ENCODE data around the gene IQSEC1. TPM values are rescaled to one million over a fixed set of nuclear protein-coding genes. Genes with fewer than 3 reads are reported as not detected.
A peak's percentile ranks its signal among the peaks of the same experiment; 100 is the strongest.

Gene IQSEC1
- total RNA-seq, 2 donors from 2014 or later: 57.5 to 63.9 TPM

DNA sequence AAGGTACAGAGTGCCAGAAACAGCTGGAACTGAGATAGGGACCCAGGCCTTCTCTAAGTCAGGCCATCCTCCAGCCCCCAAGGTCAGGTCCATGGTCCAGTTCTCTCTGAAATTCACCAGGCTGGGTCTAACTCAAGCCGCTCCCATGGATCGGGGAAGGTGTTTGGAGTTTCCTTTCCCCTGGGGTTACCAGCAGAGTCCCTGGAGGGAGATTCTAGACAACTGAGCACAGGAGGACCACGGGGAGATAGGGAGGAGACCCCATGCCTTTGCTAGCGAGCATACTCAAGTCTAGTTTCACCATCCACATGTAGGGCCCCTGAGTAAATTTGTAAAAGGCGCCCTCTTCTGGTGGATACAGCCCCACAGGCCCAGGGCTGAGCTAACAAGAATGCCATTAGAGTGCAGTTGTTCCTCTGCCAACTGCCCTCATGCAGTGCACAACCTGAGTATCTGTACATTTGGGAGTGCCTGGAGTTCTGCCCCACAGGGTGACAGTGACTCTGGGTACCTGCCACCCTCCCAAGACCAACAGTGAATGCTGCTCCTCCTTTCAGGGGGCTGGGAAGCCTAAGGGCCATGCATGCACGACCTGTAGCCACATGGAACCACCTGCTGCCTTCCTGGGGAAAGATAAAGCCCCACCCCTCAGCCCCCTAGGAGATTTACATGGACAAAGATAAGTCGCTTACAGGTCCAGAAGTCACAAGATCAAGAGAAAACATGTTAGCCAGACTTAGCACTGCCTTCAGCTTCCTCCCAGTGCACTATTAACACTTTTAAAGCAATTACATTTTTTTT is 89.0 kb downstream of the IQSEC1 start:
- Histone ChIP-seq H3K9me3 (no peaks in the 10 kb centered on the region), H3K36me3 (no peaks in the 10 kb centered on the region), H3K4me1 (peaks cover 0 to 39% of the 10 kb centered on the region in 2 donors), H3K4me3 (no peak overlapping the region), H3K27me3 (no peaks in the 10 kb centered on the region), H3K27ac (peak overlapping the region; percentile 40 to 72)
- TF ChIP-seq, protein P1, sequence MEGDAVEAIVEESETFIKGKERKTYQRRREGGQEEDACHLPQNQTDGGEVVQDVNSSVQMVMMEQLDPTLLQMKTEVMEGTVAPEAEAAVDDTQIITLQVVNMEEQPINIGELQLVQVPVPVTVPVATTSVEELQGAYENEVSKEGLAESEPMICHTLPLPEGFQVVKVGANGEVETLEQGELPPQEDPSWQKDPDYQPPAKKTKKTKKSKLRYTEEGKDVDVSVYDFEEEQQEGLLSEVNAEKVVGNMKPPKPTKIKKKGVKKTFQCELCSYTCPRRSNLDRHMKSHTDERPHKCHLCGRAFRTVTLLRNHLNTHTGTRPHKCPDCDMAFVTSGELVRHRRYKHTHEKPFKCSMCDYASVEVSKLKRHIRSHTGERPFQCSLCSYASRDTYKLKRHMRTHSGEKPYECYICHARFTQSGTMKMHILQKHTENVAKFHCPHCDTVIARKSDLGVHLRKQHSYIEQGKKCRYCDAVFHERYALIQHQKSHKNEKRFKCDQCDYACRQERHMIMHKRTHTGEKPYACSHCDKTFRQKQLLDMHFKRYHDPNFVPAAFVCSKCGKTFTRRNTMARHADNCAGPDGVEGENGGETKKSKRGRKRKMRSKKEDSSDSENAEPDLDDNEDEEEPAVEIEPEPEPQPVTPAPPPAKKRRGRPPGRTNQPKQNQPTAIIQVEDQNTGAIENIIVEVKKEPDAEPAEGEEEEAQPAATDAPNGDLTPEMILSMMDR (IDR thresholded peaks at IDR 0.05): peak; percentile 69 to 90
- DNase-seq (ENCODE audit: low spot score): no peak

DNA sequence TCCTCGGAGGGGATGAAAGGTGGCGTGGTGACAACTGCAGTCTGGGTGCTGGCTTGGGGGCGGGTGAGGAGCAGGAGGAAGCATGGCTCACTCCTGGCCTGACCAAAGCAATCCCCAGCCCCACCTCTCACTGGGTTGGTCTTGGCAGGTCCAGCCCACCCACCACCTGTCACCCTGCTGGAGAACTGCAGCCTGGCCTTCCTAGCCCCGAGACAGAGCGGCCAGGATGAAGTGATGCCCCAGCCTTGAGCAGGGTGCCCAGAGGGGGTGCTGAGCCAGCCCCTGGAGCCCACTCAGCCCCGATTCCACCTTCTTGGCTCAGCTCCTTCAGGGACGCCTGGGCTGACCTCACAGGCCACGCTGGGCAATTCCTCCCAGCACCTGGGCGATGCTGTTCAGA is 89.9 kb downstream of the IQSEC1 start:
- no peak overlapping the region for H3K4me3 ChIP-seq
- no peak for DNase-seq (ENCODE audit: low spot score)
- H3K36me3 ChIP-seq: no peaks in the 10 kb centered on the region
- H3K4me1 ChIP-seq: peaks cover 0 to 33% of the 10 kb centered on the region in 2 donors
- no peaks in the 10 kb centered on the region for H3K9me3 ChIP-seq
- TF ChIP-seq, protein P1 (IDR thresholded peaks at IDR 0.05): no peak
- H3K27me3 ChIP-seq: no peaks in the 10 kb centered on the region
- H3K27ac ChIP-seq: peak overlapping the region in 1 of 2 donors; percentile 72

DNA sequence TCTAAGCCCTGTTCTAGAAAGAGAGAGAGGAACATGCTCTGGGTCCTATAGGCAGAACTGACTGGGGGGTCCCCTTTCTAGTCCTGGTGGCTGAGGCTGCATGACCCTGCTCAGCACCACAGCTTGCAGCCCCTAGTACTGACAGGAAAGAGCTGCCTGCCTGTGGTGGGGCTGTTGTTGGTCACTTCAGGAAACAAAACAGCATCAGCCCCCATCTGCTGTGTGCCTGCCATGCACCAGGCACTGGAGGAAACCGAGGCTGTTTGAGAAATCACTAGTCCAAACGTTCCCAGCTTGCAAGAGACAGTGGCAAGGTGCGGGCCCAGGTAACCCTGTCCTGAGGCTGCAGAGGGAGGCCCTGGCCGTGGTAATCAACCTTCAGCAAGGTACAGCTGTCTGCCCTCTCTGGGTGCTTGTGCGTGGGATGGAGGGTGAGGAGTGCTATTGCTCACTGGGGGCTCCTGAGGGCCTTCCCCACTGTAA is 90.6 kb downstream of the IQSEC1 start:
- DNase-seq (ENCODE audit: low spot score): no peak
- TF ChIP-seq, protein P1 (IDR thresholded peaks at IDR 0.05): no peak
- Histone ChIP-seq H3K4me1 (peaks cover 0 to 33% of the 10 kb centered on the region in 2 donors), H3K27ac (no peak overlapping the region), H3K36me3 (no peaks in the 10 kb centered on the region), H3K4me3 (no peak overlapping the region), H3K27me3 (no peaks in the 10 kb centered on the region), H3K9me3 (no peaks in the 10 kb centered on the region)

DNA sequence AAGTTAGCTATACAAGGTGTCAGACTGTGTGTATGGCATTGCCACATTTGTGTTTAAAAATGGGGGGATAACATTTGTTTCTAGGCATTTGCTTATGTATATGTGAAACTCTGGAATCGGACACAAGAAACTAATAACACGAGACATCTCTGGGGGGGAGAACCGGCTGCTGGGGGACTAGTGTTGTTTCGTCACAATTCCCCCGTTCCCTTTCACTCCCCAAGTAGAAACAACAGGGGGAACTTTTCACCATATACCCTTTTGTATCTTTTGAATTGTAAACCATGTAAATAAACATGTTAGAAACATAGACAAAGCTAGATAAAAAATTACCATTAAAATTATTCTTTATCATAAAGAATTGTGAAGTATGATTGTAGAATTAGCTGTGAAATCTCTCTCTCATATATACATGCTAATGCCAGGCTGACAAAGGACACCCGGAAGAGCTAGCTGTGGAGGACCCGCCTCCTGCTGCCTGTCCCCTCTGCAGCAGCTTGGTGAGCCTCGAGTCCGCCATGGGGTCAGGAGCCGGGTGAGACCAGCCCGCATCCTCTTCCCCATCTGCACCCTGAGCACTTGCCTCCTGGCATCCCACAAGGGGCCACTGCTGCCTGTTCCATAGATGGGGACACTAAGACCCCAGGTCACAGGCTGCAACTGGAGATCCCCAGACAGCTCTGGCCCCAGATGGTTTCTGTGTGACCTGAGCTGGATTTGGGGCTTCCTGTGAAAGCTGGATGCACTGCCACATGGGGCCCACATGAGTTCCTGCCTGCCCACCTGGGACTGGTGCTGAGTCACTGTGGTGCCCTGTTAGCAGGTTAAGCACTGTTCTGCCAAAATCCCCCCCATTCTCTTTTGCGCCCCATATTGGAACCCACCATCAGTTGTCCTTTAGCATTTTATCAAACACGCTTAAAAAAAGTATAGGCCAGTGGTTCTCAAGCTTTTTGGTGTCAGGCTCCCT is 91.6 kb downstream of the IQSEC1 start:
- H3K36me3 ChIP-seq: no peaks in the 10 kb centered on the region
- DNase-seq (ENCODE audit: low spot score): no peak
- no peak overlapping the region for H3K4me3 ChIP-seq
- H3K27ac ChIP-seq: no peak overlapping the region
- H3K4me1 ChIP-seq: peaks cover 0 to 25% of the 10 kb centered on the region in 2 donors
- TF ChIP-seq, protein P1 (IDR thresholded peaks at IDR 0.05): no peak
- H3K27me3 ChIP-seq: no peaks in the 10 kb centered on the region
- no peaks in the 10 kb centered on the region for H3K9me3 ChIP-seq

DNA sequence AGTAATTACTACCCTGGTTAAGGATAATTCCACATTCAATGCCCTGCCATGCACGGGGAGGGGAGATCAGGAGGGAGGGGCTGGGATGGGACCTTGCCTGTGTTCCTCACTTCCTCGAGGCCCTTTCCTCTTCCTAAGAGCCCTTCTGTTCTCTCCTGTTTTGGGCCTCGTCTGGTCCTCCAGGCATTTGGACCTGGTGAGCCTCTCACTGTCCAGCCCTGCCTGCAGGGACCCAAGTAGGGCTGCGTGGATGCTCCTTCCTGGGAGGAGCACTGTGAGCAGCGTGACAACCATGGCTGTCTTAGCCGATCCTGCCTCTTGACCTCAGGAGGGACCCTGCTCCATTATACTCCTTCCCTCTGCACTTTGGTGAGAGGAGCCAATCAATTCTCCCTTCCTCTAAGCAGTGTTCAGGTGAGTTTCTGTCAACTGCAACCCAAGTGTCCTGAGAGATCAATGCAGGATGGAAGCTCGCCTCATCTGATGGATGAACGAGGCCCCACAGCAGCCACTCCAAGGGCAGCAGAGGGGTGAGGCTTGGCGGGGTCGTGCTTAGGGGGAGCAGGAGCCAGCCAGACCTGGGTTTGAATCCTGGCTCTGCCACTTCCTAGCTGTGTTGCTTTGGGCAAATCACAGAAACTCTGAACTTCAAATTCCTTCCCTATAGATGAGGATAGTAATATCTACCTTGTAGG is 92.5 kb downstream of the IQSEC1 start:
- H3K36me3 ChIP-seq: no peaks in the 10 kb centered on the region
- no peaks in the 10 kb centered on the region for H3K9me3 ChIP-seq
- H3K27me3 ChIP-seq: no peaks in the 10 kb centered on the region
- DNase-seq (ENCODE audit: low spot score): no peak
- peaks cover 0 to 18% of the 10 kb centered on the region in 2 donors for H3K4me1 ChIP-seq
- no peak overlapping the region for H3K4me3 ChIP-seq
- H3K27ac ChIP-seq: no peak overlapping the region
- TF ChIP-seq, protein P1 (IDR thresholded peaks at IDR 0.05): no peak
